AG04450 (cell line): ENCODE measurements around the gene HDGFL3. TPM values are rescaled to one million over a fixed set of nuclear protein-coding genes. Genes with fewer than 3 reads are reported as not detected.

Experiments used
- CTCF ChIA-PET: fragments of 300-600, 350-600 bp; formaldehyde crosslinking; extraction: SDS; loops from one replicate; lab custom pipeline; 2022; ENCODE audit warnings: antibody characterized with exemption, inconsistent platforms; lab: Charles Lee
- POLR2A ChIA-PET: fragments of 350-600 bp; formaldehyde crosslinking; extraction: SDS; loops from one replicate; lab custom pipeline; 2021; ENCODE audit warnings: antibody characterized with exemption, inconsistent platforms; lab: Yijun Ruan, JAX
- DNase-seq: peaks from one replicate; pipeline ENCODE4 v3.0.0-alpha.2; 2011; ENCODE audit warnings: low read depth, low spot score
- H3K27ac ChIP-seq: one replicate; pipeline ENCODE4 v1.5.1; 2012; ENCODE audit warnings: low read depth, low read length, control low read depth
- H3K27me3 ChIP-seq: one replicate; pipeline ENCODE4 v1.6.0; 2012; ENCODE audit warnings: low read length; ENCODE audit not compliant: control insufficient read depth, insufficient read depth
- H3K4me3 ChIP-seq: 2 replicates; pipeline ENCODE4 v1.5.1; 2011; ENCODE audit warnings: mild to moderate bottlenecking, low read depth, low read length, control low read depth
- H3K9me3 ChIP-seq: 2 replicates; pipeline ENCODE4 v1.5.1; 2012; ENCODE audit warnings: low read length; ENCODE audit not compliant: control insufficient read depth, insufficient read depth
- CTCF ChIP-seq: IDR thresholded peaks from 2 replicates; pipeline ENCODE4 v1.5.1; 2011; ENCODE audit warnings: low read depth, low read length, control low read depth, inconsistent platforms
- polyA plus RNA-seq: library from polyadenylated mRNA; depleted of rRNA; stranded (reverse); fragments of >200 nt; gene quantifications from 2 replicates; pipeline ENCODE4 v1.2.3, GENCODE V29; 2011

HDGFL3 gene
- polyA plus RNA-seq, 1 experiment = 71.6 TPM

GRCh38 chr15:83203543-83203942, 4.1 kb downstream of the HDGFL3 start:
- no peak for TF ChIP-seq CTCF
- H3K4me3 ChIP-seq = no peak overlapping the region
- ChIA-PET CTCF (interaction anchor here (1.7 kb wide), 1 partner anchor 45 kb away, joined by 5 read pairs; no protein-coding TSS in a partner anchor), POLR2A (no interaction called here)
- no peaks in the 10 kb centered on the region for H3K27me3 ChIP-seq
- DNase-seq = no peak
- no peaks in the 10 kb centered on the region for H3K9me3 ChIP-seq
- no peak overlapping the region for H3K27ac ChIP-seq

- no peaks in the 10 kb centered on the region for H3K9me3 ChIP-seq
- H3K27me3 ChIP-seq = no peaks in the 10 kb centered on the region
- H3K4me3 ChIP-seq = no peak overlapping the region
- ChIA-PET POLR2A (no interaction called here), CTCF (interaction anchor here (0.7 kb wide), 1 partner anchor 174 kb away, joined by 3 read pairs; no protein-coding TSS in a partner anchor)
- H3K27ac ChIP-seq = no peak overlapping the region
- DNase-seq = no peak
- no peak for TF ChIP-seq CTCF
Observed at GRCh38 chr15:83200589-83200988, 7.0 kb downstream of the HDGFL3 start.

- Histone ChIP-seq H3K4me3 (no peak overlapping the region), H3K9me3 (no peaks in the 10 kb centered on the region), H3K27ac (no peak overlapping the region), H3K27me3 (no peaks in the 10 kb centered on the region)
- no peak for TF ChIP-seq CTCF
- ChIA-PET CTCF (interaction anchor here (0.7 kb wide), 1 partner anchor 173 kb away, joined by 3 read pairs; no protein-coding TSS in a partner anchor), POLR2A (no interaction called here)
- DNase-seq = no peak
Observed at GRCh38 chr15:83200162-83200561, 7.5 kb downstream of the HDGFL3 start.

- no peak overlapping the region for H3K27ac ChIP-seq
- H3K9me3 ChIP-seq = no peaks in the 10 kb centered on the region
- no peaks in the 10 kb centered on the region for H3K27me3 ChIP-seq
- ChIA-PET POLR2A (no interaction called here), CTCF (interaction anchor here (1.6 kb wide), 1 partner anchor 189 kb away, joined by 5 read pairs; no protein-coding TSS in a partner anchor)
- H3K4me3 ChIP-seq = no peak overlapping the region
- no peak for TF ChIP-seq CTCF
- no peak for DNase-seq
Observed at GRCh38 chr15:83199288-83199687, 8.3 kb downstream of the HDGFL3 start.

GRCh38 chr15:83198476-83198875, 9.1 kb downstream of the HDGFL3 start:
- H3K9me3 ChIP-seq = no peaks in the 10 kb centered on the region
- H3K27me3 ChIP-seq = no peaks in the 10 kb centered on the region
- no peak overlapping the region for H3K27ac ChIP-seq
- DNase-seq = no peak
- H3K4me3 ChIP-seq = no peak overlapping the region
- CTCF ChIA-PET = interaction anchor here (1.6 kb wide), 1 partner anchor 188 kb away, joined by 5 read pairs; no protein-coding TSS in a partner anchor
- POLR2A ChIA-PET = no interaction called here
- TF ChIP-seq CTCF = no peak
